K562 (cell line): Measurements from ENCODE around the gene ETV7. TPM values are rescaled to one million over a fixed set of nuclear protein-coding genes. Genes with fewer than 3 reads are reported as not detected.

ENCODE experiments used
- CBFA2T3 ChIP-seq: fragments of 450-650 bp; IDR thresholded peaks from 2 replicates; pipeline ENCODE4 v1.6.1; 2017
- HMGN3 ChIP-seq: IDR thresholded peaks from 2 replicates; pipeline ENCODE4 v1.6.1; 2011; ENCODE audit warnings: borderline replicate concordance, low read depth, mild to moderate bottlenecking, mixed read lengths, low read length; ENCODE audit not compliant: insufficient read length; ENCODE audit errors: extremely low read depth
- TCF7L2 ChIP-seq: fragments of 150-350 bp; IDR thresholded peaks from 2 replicates; pipeline ENCODE4 v1.6.1; 2016; ENCODE audit warnings: low read depth, mild to moderate bottlenecking, low read length, moderate library complexity
- polyA plus RNA-seq, 8 experiments: library from polyadenylated mRNA; depleted of rRNA in 4 of 8; stranded (reverse) in 5 of 8; unstranded in 3 of 8; fragments of >200 nt; fragmentation: Nextera tagmentation in 2 of 8; fragmentation: Illumina TruSeq in 1 of 8; extraction: Ambion mirVana in 2 of 8; extraction: Trizol in 1 of 8; gene quantifications; 2 replicates each; pipeline versions ENCODE4 v1.2.1 to v1.2.3, GENCODE V29; 2011 to 2014; ENCODE audit warnings: inconsistent platforms in 1 of 8, missing spikeins in 1 of 8
- total RNA-seq, 7 experiments: library from RNA; depleted of rRNA in 6 of 7; stranded (reverse); fragments of >200 nt in 6 of 7; fragmentation: Illumina TruSeq in 2 of 7; extraction: Trizol in 2 of 7; gene quantifications; 2 replicates each; pipeline versions ENCODE4 v1.2.1 to v1.2.3, GENCODE V29; 2011 to 2021; ENCODE audit warnings: low replicate concordance in 1 of 7
- TF ChIP-seq, protein P1 (sequence below): fragments of 450-650 bp; formaldehyde crosslinking; IDR thresholded peaks from 2 replicates; pipeline ENCODE4 v1.4.0; 2020; ENCODE audit warnings: mild to moderate bottlenecking, moderate library complexity
- TF ChIP-seq, protein P2 (sequence below): fragments of 250-450 bp; sonication (Bioruptor Pico); IDR thresholded peaks from 2 replicates; pipeline ENCODE4 v1.5.0; 2020; ENCODE audit warnings: mild to moderate bottlenecking
- TF ChIP-seq, protein P3 (sequence below): sonication (generic); formaldehyde crosslinking; IDR thresholded peaks from 2 replicates; pipeline ENCODE4 v1.8.0; 2023; ENCODE audit warnings: mild to moderate bottlenecking, missing genetic modification reagents
- TF ChIP-seq, protein P4 (sequence below): fragments of 450-650 bp; IDR thresholded peaks from 2 replicates; pipeline ENCODE4 v1.6.1; 2016; ENCODE audit warnings: mild to moderate bottlenecking, moderate library complexity

ETV7 gene
- total and polyA plus RNA-seq, 9 of the 15 experiments (the other 6 are each of a cell fraction or from before 2014, with no cell fraction given): 0.07 to 0.22 (median 0.14) TPM; not detected in 3

DNA sequence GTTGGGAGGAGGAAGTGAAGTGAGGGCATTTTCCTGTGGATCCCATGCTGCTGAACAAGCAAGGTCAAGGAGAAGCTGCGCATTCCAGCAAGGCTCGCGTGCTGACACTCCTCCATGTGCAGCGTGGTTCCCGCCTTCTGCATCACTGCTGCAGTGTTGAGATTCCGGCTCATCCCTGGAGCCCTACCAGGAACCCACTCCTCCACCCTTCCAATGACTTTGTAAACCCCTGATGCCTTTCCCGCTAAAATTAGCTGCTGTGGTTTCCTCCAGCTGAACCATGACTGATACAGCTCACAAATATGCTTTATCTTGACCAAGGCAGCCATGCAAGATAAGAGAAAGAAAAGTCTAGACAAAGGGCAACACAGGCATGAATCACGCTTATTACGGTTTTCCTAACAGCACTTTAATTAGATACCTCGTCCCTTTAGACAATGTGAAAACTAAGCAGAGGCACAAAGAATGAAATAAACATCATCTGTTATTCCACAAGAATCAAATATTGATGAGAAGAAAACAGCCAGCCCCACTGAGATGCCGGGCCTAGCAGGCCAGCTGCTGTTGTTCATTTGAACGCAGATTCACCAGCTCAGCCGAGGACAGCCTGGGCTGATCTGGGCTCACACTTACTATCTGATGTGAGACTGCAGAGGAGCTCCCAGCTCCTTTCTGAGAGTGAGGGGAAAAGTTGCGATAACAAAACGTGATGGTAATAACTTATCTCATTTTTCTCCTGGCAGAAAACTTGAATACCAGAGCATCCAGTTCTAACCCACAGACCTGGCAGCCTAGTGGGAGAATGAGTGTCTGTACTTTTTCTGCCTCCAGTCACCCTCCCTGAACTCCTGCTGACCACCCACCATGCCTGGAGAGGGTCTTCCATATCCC is 36.5 kb downstream of the ETV7 start (continued):
- TF ChIP-seq, protein P1, sequence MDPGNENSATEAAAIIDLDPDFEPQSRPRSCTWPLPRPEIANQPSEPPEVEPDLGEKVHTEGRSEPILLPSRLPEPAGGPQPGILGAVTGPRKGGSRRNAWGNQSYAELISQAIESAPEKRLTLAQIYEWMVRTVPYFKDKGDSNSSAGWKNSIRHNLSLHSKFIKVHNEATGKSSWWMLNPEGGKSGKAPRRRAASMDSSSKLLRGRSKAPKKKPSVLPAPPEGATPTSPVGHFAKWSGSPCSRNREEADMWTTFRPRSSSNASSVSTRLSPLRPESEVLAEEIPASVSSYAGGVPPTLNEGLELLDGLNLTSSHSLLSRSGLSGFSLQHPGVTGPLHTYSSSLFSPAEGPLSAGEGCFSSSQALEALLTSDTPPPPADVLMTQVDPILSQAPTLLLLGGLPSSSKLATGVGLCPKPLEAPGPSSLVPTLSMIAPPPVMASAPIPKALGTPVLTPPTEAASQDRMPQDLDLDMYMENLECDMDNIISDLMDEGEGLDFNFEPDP (CRISPR knock-in tag): no peak
- TF ChIP-seq, protein P2, sequence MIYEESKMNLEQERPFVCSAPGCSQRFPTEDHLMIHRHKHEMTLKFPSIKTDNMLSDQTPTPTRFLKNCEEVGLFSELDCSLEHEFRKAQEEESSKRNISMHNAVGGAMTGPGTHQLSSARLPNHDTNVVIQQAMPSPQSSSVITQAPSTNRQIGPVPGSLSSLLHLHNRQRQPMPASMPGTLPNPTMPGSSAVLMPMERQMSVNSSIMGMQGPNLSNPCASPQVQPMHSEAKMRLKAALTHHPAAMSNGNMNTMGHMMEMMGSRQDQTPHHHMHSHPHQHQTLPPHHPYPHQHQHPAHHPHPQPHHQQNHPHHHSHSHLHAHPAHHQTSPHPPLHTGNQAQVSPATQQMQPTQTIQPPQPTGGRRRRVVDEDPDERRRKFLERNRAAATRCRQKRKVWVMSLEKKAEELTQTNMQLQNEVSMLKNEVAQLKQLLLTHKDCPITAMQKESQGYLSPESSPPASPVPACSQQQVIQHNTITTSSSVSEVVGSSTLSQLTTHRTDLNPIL (CRISPR knock-in tag): no peak
- TF ChIP-seq, protein P3, sequence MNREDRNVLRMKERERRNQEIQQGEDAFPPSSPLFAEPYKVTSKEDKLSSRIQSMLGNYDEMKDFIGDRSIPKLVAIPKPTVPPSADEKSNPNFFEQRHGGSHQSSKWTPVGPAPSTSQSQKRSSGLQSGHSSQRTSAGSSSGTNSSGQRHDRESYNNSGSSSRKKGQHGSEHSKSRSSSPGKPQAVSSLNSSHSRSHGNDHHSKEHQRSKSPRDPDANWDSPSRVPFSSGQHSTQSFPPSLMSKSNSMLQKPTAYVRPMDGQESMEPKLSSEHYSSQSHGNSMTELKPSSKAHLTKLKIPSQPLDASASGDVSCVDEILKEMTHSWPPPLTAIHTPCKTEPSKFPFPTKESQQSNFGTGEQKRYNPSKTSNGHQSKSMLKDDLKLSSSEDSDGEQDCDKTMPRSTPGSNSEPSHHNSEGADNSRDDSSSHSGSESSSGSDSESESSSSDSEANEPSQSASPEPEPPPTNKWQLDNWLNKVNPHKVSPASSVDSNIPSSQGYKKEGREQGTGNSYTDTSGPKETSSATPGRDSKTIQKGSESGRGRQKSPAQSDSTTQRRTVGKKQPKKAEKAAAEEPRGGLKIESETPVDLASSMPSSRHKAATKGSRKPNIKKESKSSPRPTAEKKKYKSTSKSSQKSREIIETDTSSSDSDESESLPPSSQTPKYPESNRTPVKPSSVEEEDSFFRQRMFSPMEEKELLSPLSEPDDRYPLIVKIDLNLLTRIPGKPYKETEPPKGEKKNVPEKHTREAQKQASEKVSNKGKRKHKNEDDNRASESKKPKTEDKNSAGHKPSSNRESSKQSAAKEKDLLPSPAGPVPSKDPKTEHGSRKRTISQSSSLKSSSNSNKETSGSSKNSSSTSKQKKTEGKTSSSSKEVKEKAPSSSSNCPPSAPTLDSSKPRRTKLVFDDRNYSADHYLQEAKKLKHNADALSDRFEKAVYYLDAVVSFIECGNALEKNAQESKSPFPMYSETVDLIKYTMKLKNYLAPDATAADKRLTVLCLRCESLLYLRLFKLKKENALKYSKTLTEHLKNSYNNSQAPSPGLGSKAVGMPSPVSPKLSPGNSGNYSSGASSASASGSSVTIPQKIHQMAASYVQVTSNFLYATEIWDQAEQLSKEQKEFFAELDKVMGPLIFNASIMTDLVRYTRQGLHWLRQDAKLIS (CRISPR knock-in tag): no peak
- TF ChIP-seq CBFA2T3: peak; percentile 97
- TF ChIP-seq, protein P4, sequence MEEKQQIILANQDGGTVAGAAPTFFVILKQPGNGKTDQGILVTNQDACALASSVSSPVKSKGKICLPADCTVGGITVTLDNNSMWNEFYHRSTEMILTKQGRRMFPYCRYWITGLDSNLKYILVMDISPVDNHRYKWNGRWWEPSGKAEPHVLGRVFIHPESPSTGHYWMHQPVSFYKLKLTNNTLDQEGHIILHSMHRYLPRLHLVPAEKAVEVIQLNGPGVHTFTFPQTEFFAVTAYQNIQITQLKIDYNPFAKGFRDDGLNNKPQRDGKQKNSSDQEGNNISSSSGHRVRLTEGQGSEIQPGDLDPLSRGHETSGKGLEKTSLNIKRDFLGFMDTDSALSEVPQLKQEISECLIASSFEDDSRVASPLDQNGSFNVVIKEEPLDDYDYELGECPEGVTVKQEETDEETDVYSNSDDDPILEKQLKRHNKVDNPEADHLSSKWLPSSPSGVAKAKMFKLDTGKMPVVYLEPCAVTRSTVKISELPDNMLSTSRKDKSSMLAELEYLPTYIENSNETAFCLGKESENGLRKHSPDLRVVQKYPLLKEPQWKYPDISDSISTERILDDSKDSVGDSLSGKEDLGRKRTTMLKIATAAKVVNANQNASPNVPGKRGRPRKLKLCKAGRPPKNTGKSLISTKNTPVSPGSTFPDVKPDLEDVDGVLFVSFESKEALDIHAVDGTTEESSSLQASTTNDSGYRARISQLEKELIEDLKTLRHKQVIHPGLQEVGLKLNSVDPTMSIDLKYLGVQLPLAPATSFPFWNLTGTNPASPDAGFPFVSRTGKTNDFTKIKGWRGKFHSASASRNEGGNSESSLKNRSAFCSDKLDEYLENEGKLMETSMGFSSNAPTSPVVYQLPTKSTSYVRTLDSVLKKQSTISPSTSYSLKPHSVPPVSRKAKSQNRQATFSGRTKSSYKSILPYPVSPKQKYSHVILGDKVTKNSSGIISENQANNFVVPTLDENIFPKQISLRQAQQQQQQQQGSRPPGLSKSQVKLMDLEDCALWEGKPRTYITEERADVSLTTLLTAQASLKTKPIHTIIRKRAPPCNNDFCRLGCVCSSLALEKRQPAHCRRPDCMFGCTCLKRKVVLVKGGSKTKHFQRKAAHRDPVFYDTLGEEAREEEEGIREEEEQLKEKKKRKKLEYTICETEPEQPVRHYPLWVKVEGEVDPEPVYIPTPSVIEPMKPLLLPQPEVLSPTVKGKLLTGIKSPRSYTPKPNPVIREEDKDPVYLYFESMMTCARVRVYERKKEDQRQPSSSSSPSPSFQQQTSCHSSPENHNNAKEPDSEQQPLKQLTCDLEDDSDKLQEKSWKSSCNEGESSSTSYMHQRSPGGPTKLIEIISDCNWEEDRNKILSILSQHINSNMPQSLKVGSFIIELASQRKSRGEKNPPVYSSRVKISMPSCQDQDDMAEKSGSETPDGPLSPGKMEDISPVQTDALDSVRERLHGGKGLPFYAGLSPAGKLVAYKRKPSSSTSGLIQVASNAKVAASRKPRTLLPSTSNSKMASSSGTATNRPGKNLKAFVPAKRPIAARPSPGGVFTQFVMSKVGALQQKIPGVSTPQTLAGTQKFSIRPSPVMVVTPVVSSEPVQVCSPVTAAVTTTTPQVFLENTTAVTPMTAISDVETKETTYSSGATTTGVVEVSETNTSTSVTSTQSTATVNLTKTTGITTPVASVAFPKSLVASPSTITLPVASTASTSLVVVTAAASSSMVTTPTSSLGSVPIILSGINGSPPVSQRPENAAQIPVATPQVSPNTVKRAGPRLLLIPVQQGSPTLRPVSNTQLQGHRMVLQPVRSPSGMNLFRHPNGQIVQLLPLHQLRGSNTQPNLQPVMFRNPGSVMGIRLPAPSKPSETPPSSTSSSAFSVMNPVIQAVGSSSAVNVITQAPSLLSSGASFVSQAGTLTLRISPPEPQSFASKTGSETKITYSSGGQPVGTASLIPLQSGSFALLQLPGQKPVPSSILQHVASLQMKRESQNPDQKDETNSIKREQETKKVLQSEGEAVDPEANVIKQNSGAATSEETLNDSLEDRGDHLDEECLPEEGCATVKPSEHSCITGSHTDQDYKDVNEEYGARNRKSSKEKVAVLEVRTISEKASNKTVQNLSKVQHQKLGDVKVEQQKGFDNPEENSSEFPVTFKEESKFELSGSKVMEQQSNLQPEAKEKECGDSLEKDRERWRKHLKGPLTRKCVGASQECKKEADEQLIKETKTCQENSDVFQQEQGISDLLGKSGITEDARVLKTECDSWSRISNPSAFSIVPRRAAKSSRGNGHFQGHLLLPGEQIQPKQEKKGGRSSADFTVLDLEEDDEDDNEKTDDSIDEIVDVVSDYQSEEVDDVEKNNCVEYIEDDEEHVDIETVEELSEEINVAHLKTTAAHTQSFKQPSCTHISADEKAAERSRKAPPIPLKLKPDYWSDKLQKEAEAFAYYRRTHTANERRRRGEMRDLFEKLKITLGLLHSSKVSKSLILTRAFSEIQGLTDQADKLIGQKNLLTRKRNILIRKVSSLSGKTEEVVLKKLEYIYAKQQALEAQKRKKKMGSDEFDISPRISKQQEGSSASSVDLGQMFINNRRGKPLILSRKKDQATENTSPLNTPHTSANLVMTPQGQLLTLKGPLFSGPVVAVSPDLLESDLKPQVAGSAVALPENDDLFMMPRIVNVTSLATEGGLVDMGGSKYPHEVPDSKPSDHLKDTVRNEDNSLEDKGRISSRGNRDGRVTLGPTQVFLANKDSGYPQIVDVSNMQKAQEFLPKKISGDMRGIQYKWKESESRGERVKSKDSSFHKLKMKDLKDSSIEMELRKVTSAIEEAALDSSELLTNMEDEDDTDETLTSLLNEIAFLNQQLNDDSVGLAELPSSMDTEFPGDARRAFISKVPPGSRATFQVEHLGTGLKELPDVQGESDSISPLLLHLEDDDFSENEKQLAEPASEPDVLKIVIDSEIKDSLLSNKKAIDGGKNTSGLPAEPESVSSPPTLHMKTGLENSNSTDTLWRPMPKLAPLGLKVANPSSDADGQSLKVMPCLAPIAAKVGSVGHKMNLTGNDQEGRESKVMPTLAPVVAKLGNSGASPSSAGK: peak; percentile 94
- no peak for TF ChIP-seq TCF7L2
- peak; percentile 68 for TF ChIP-seq HMGN3
